Stomach (tissue), 9 donors: ENCODE data around the gene BDKRB1. TPM values are rescaled to one million over a fixed set of nuclear protein-coding genes. Genes with fewer than 3 reads are reported as not detected.
A peak's percentile ranks its signal among the peaks of the same experiment; 100 is the strongest.

Source experiments
- DNase-seq, 2 donors: peaks; one replicate each; pipeline versions ENCODE4 v3.0.0 to v3.0.0-alpha.2; 2013 to 2019
- H3K27ac ChIP-seq, 5 donors: fragments of 200-600 bp in 4 of 5; sonication (generic) in 4 of 5; one replicate each; pipeline ENCODE4 v1.5.1; 2013 to 2019; ENCODE audit warnings: mild to moderate bottlenecking in 1 of 5, moderate library complexity in 1 of 5
- H3K27me3 ChIP-seq, 3 donors: fragments of 200-600 bp; sonication (generic); one replicate each; pipeline ENCODE4 v1.5.1; 2017 to 2019; ENCODE audit warnings: mixed run types in 1 of 3
- H3K36me3 ChIP-seq, 4 donors: fragments of 200-600 bp; sonication (generic); 1 replicate in 3 of 4; 2 replicates in 1 of 4; pipeline ENCODE4 v1.5.1; 2016 to 2019
- H3K4me1 ChIP-seq, 4 donors: fragments of 200-600 bp; sonication (generic); one replicate each; pipeline ENCODE4 v1.5.1; 2016 to 2019
- H3K4me3 ChIP-seq, 4 donors: fragments of 200-600 bp; sonication (generic) in 3 of 4; one replicate each; pipeline ENCODE4 v1.5.1; 2016 to 2019; ENCODE audit warnings: mild to moderate bottlenecking in 1 of 4
- H3K9me3 ChIP-seq, 4 donors: fragments of 200-600 bp; sonication (generic); one replicate each; pipeline ENCODE4 v1.5.1; 2016 to 2019
- CTCF ChIP-seq, 7 experiments: fragments of 450-650 bp in 4 of 7; fragments of 200-600 bp in 3 of 7; sonication (generic) in 3 of 7; IDR thresholded peaks; one replicate each; pipeline ENCODE4 v1.5.1; 2016 to 2019; ENCODE audit warnings: antibody characterized with exemption in 7 of 7, control low read depth in 2 of 7, mild to moderate bottlenecking in 1 of 7
- EP300 ChIP-seq: sonication (generic); formaldehyde crosslinking; IDR thresholded peaks from one replicate; pipeline ENCODE4 v1.6.1; 2017; ENCODE audit warnings: antibody characterized with exemption
- POLR2A ChIP-seq, 4 donors: fragments of 450-650 bp; IDR thresholded peaks; one replicate each; pipeline ENCODE4 v1.6.1; 2016; ENCODE audit warnings: antibody characterized with exemption in 4 of 4, control low read depth in 2 of 4, mild to moderate bottlenecking in 1 of 4, moderate library complexity in 1 of 4
- POLR2AphosphoS5 ChIP-seq, 3 donors: sonication (generic); formaldehyde crosslinking; IDR thresholded peaks; one replicate each; pipeline ENCODE4 v1.6.1; 2016; ENCODE audit warnings: antibody characterized with exemption in 3 of 3
- WGBS, 5 donors: extraction: QIAGEN DNeasy Blood & Tissue Kit in 3 of 5; methylation state at CpG; one replicate each; pipeline versions ENCODE4 v1.1.5 to v1.1.7; 2013 to 2018; 5-methylcytosine and 5-hydroxymethylcytosine counted together
- intact Hi-C: fragments of 100-400 bp; cut with DNase I; formaldehyde crosslinking; loops from one replicate; pipeline ENCODE4 v1.15.1; 2023; ENCODE audit warnings: low total_unique reads
- polyA plus RNA-seq, 3 donors: library from polyadenylated mRNA; stranded (reverse); fragments of 200-250 nt; gene quantifications; one replicate each; pipeline ENCODE4 v1.2.3, GENCODE V29; 2013
- total RNA-seq, 5 donors: library from RNA; depleted of rRNA; stranded (reverse); fragments of >200 nt; gene quantifications; one replicate each; pipeline versions ENCODE4 v1.1.0 to v1.2.3, GENCODE V29; 2014 to 2016
- donor health status: healthy with polysubstance abuse.
- donor health status: Bipolar disorder and iron deficiency.
- donor health status: healthy.

BDKRB1 gene
- total and polyA plus RNA-seq, 8 donors, result 0.92 to 7.1 (median 4.2) TPM; not detected in 3

- no peak overlapping the region for H3K27ac ChIP-seq
- peaks cover 0 to 7% (median 0%) of the 10 kb centered on the region in 3 donors for H3K27me3 ChIP-seq
- no peaks in the 10 kb centered on the region for H3K36me3 ChIP-seq
- no peak for DNase-seq
- TF ChIP-seq POLR2A (IDR thresholded peaks at IDR 0.05) (no peak), EP300 (no peak), CTCF (IDR thresholded peaks at IDR 0.05) (no peak), POLR2AphosphoS5 (IDR thresholded peaks at IDR 0.05) (peak in 1 of 3 donors; percentile 7)
- H3K9me3 ChIP-seq, result no peaks in the 10 kb centered on the region
- H3K4me3 ChIP-seq, result no peak overlapping the region
- intact Hi-C loops, result no loop called here
- 42 to 61% (median 50%) methylated on average over 2 of the region's 2 CpGs for WGBS, 5 donors
- peaks cover 0 to 26% (median 5%) of the 10 kb centered on the region in 4 donors for H3K4me1 ChIP-seq
These were observed 4.4 kb downstream of the BDKRB1 start for GRCh38 chr14:96260341-96260821.

GRCh38 chr14:96261053-96261452, 5.0 kb downstream of the BDKRB1 start:
- Histone ChIP-seq H3K9me3 (no peaks in the 10 kb centered on the region), H3K36me3 (no peaks in the 10 kb centered on the region), H3K27me3 (peaks cover 0 to 7% (median 0%) of the 10 kb centered on the region in 3 donors), H3K4me3 (no peak overlapping the region), H3K27ac (no peak overlapping the region), H3K4me1 (peaks cover 0 to 21% (median 5%) of the 10 kb centered on the region in 4 donors)
- no peak for TF ChIP-seq POLR2AphosphoS5 (IDR thresholded peaks at IDR 0.05)
- TF ChIP-seq EP300, result no peak
- no peak for TF ChIP-seq CTCF (IDR thresholded peaks at IDR 0.05)
- TF ChIP-seq POLR2A (IDR thresholded peaks at IDR 0.05), result no peak
- intact Hi-C loops, result no loop called here
- DNase-seq, result no peak
- WGBS, 5 donors, result 39 to 58% (median 44%) methylated on average over 5 of the region's 5 CpGs

- TF ChIP-seq EP300 (no peak), CTCF (IDR thresholded peaks at IDR 0.05) (no peak), POLR2AphosphoS5 (IDR thresholded peaks at IDR 0.05) (no peak), POLR2A (IDR thresholded peaks at IDR 0.05) (no peak)
- Histone ChIP-seq H3K36me3 (no peaks in the 10 kb centered on the region), H3K4me3 (no peak overlapping the region), H3K9me3 (no peaks in the 10 kb centered on the region), H3K27me3 (peaks cover 0 to 7% (median 0%) of the 10 kb centered on the region in 3 donors), H3K4me1 (peaks cover 0 to 14% (median 5%) of the 10 kb centered on the region in 4 donors), H3K27ac (no peak overlapping the region)
- DNase-seq, result no peak
- intact Hi-C loops, result no loop called here
- WGBS, 5 donors, result 72 to 83% (median 78%) methylated on average over 11 to 16 of the region's 16 CpGs
These were observed 6.0 kb downstream of the BDKRB1 start for GRCh38 chr14:96261772-96262655.

- peak in 1 of 2 donors; percentile 39 for DNase-seq
- TF ChIP-seq CTCF (IDR thresholded peaks at IDR 0.05), result no peak
- no peak for TF ChIP-seq EP300
- no peak for TF ChIP-seq POLR2AphosphoS5 (IDR thresholded peaks at IDR 0.05)
- TF ChIP-seq POLR2A (IDR thresholded peaks at IDR 0.05), result no peak
These were observed 7.6 kb downstream of the BDKRB1 start for GRCh38 chr14:96263347-96264199.

More at GRCh38 chr14:96263347-96264199, 7.6 kb downstream of the BDKRB1 start:
- WGBS, 5 donors, result 82 to 85% (median 84%) methylated on average over 20 of the region's 20 CpGs
- Histone ChIP-seq H3K4me1 (peaks cover 0 to 25% (median 8%) of the 10 kb centered on the region in 4 donors), H3K9me3 (no peaks in the 10 kb centered on the region), H3K27me3 (peaks cover 0 to 4% (median 0%) of the 10 kb centered on the region in 3 donors), H3K36me3 (no peaks in the 10 kb centered on the region), H3K4me3 (no peak overlapping the region), H3K27ac (no peak overlapping the region)
- intact Hi-C loops, result no loop called here
